AG10803 (cell line): ENCODE data around the gene BTNL9.

ENCODE experiments used
- DNase-seq: peaks from one replicate; pipeline ENCODE4 v3.0.0; 2010; ENCODE audit warnings: low read depth
- H3K4me3 ChIP-seq: 2 replicates; pipeline ENCODE4 v1.5.1; 2011; ENCODE audit warnings: mild to moderate bottlenecking, low read length, control low read depth
- CTCF ChIP-seq: conservative IDR thresholded peaks from 2 replicates; pipeline ENCODE4 v1.5.1; 2011; ENCODE audit warnings: mild to moderate bottlenecking, low read length, control low read depth, inconsistent platforms

BTNL9 gene

GRCh38 chr5:181051841-181052671 lies 12.0 kb downstream of the BTNL9 start:
- no peak for DNase-seq
- H3K4me3 ChIP-seq, result no peak overlapping the region
- no peak for TF ChIP-seq CTCF

- H3K4me3 ChIP-seq, result peak overlapping the region; percentile 36
- DNase-seq, result peak; percentile 4
- TF ChIP-seq CTCF, result no peak
These were observed 12.8 kb downstream of the BTNL9 start for GRCh38 chr5:181052672-181053487.

GRCh38 chr5:181053488-181054121 lies 13.5 kb downstream of the BTNL9 start:
- peak overlapping the region; percentile 33 for H3K4me3 ChIP-seq
- no peak for DNase-seq
- TF ChIP-seq CTCF, result no peak

GRCh38 chr5:181054138-181054537 lies 14.1 kb downstream of the BTNL9 start:
- DNase-seq, result no peak
- no peak overlapping the region for H3K4me3 ChIP-seq

GRCh38 chr5:181054871-181055459 lies 14.9 kb downstream of the BTNL9 start:
- H3K4me3 ChIP-seq, result no peak overlapping the region
- DNase-seq, result no peak

More at GRCh38 chr5:181054138-181054537, 14.1 kb downstream of the BTNL9 start:
- TF ChIP-seq CTCF, result no peak

GRCh38 chr5:181056431-181056830 lies 16.4 kb downstream of the BTNL9 start:
- H3K4me3 ChIP-seq, result no peak overlapping the region
- DNase-seq, result no peak
- no peak for TF ChIP-seq CTCF

More at GRCh38 chr5:181054871-181055459, 14.9 kb downstream of the BTNL9 start:
- no peak for TF ChIP-seq CTCF
